C4-2B (cell line): ENCODE measurements around the gene CYP4F3.

Experiments
- CTCF ChIP-seq: fragments of 450-650 bp; conservative IDR thresholded peaks from 2 replicates; pipeline ENCODE4 v1.5.1; 2017; ENCODE audit warnings: mild to moderate bottlenecking
- ZFX ChIP-seq: fragments of 450-650 bp; IDR thresholded peaks from 2 replicates; pipeline ENCODE4 v1.6.1; 2017

DNA sequence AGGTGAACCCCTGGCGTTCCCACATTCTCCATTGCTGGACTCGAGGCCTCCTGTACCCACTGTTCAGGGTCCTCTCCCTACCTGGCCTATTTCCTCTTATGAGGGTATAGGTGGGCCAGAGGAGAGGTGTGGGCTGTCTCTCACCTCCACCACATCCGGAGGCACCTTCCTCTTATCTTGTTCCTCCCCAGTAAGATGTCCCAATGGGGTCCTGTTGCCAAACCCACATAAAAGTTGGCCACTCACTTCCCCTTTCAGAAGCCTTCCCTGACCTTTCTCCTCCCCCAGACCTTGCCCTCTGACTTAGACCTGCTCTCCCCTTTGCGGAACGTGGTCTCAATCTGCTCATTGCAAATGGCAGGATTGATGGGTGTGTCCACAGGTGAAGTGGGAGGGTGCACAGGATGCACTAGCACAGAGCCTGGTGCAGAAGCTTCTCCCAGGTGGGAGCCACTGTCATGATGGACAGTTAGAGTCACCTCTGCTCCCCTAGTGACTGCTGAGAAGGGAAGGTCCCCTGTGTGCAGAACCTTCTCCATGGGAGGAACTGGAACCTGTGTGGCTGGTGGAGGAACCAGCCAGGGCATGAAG, 1.3 kb downstream of the CYP4F3 start:
- TF ChIP-seq CTCF (no peak), ZFX (no peak)
